H9 (cell line): ENCODE results near the gene MAP3K7CL. TPM values are rescaled to one million over a fixed set of nuclear protein-coding genes. Genes with fewer than 3 reads are reported as not detected.

ENCODE experiments used
- DNase-seq: peaks from one replicate; pipeline ENCODE4 v3.0.0-alpha.2; 2017
- H2AFZ ChIP-seq: one replicate; pipeline ENCODE4 v1.6.1; 2013; ENCODE audit warnings: mild to moderate bottlenecking, low read length, control low read depth, moderate library complexity
- H2AK5ac ChIP-seq: 2 replicates; pipeline ENCODE4 v1.6.1; 2013; ENCODE audit warnings: low read length, control low read depth, mixed read lengths; ENCODE audit not compliant: insufficient read length
- H2BK120ac ChIP-seq: one replicate; pipeline ENCODE4 v1.6.1; 2013; ENCODE audit warnings: low read depth, mild to moderate bottlenecking, low read length, control low read depth, inconsistent platforms; ENCODE audit not compliant: poor library complexity, severe bottlenecking
- H2BK12ac ChIP-seq: 2 replicates; pipeline ENCODE4 v1.6.1; 2013; ENCODE audit warnings: low read length, control low read depth, mixed read lengths, low read depth; ENCODE audit not compliant: insufficient read length
- H2BK15ac ChIP-seq: 2 replicates; pipeline ENCODE4 v1.6.1; 2013; ENCODE audit warnings: low read depth, low read length, control low read depth
- H2BK20ac ChIP-seq: one replicate; pipeline ENCODE4 v1.6.1; 2013; ENCODE audit warnings: low read depth, mild to moderate bottlenecking, low read length, control low read depth, inconsistent platforms; ENCODE audit not compliant: poor library complexity, severe bottlenecking
- H2BK5ac ChIP-seq: 2 replicates; pipeline ENCODE4 v1.6.1; 2013; ENCODE audit warnings: low read length, control low read depth, mixed read lengths; ENCODE audit not compliant: insufficient read length
- H3K14ac ChIP-seq: 2 replicates; pipeline ENCODE4 v1.6.1; 2013; ENCODE audit warnings: low read length, control low read depth; ENCODE audit not compliant: insufficient read depth
- H3K18ac ChIP-seq: 2 replicates; pipeline ENCODE4 v1.6.1; 2013; ENCODE audit warnings: low read depth, mild to moderate bottlenecking, mixed read lengths, low read length, control low read depth; ENCODE audit not compliant: insufficient read length
- H3K23ac ChIP-seq: 2 replicates; pipeline ENCODE4 v1.6.1; 2013; ENCODE audit warnings: low read length, control low read depth, mixed read lengths, low read depth; ENCODE audit not compliant: insufficient read length
- H3K23me2 ChIP-seq: 2 replicates; pipeline ENCODE4 v1.6.1; 2013; ENCODE audit warnings: low read depth, mild to moderate bottlenecking, mixed read lengths, low read length, control low read depth; ENCODE audit not compliant: insufficient read length, poor library complexity, severe bottlenecking
- H3K27ac ChIP-seq: 2 replicates; pipeline ENCODE4 v1.5.1; 2013; ENCODE audit warnings: low read length, control low read depth, mixed read lengths, low read depth; ENCODE audit not compliant: insufficient read length
- H3K27me3 ChIP-seq: 2 replicates; pipeline ENCODE4 v1.6.1; 2013; ENCODE audit warnings: low read length, control low read depth, inconsistent platforms; ENCODE audit not compliant: insufficient read depth
- H3K4ac ChIP-seq: 2 replicates; pipeline ENCODE4 v1.6.1; 2013; ENCODE audit warnings: low read depth, mild to moderate bottlenecking, control low read depth, inconsistent platforms, low read length, moderate library complexity
- H3K4me1 ChIP-seq: 2 replicates; pipeline ENCODE4 v1.6.1; 2013; ENCODE audit warnings: low read length, control low read depth, inconsistent platforms; ENCODE audit not compliant: insufficient read depth
- H3K4me2 ChIP-seq: 2 replicates; pipeline ENCODE4 v1.6.1; 2013; ENCODE audit warnings: low read length, control low read depth, mixed read lengths; ENCODE audit not compliant: insufficient read length, insufficient read depth
- H3K56ac ChIP-seq: 2 replicates; pipeline ENCODE4 v1.6.1; 2013; ENCODE audit warnings: low read depth, mild to moderate bottlenecking, mixed read lengths, low read length, control low read depth; ENCODE audit not compliant: insufficient read length
- H3K79me1 ChIP-seq: 2 replicates; pipeline ENCODE4 v1.6.1; 2013; ENCODE audit warnings: low read depth, mild to moderate bottlenecking, moderate library complexity, low read length, control low read depth, inconsistent platforms; ENCODE audit not compliant: insufficient read depth, poor library complexity, severe bottlenecking
- H3K79me2 ChIP-seq: 2 replicates; pipeline ENCODE4 v1.6.1; 2013; ENCODE audit warnings: low read length, control low read depth, inconsistent platforms; ENCODE audit not compliant: insufficient read depth
- H3K9ac ChIP-seq: 2 replicates; pipeline ENCODE4 v1.6.1; 2013; ENCODE audit warnings: low read length, control low read depth, mixed read lengths; ENCODE audit not compliant: insufficient read length; ENCODE audit errors: extremely low read depth
- H3K9me3 ChIP-seq: one replicate; pipeline ENCODE4 v1.6.1; 2013; ENCODE audit warnings: low read depth, low read length, inconsistent platforms; ENCODE audit not compliant: control insufficient read depth
- H3T11ph ChIP-seq: one replicate; pipeline ENCODE4 v1.6.1; 2013; ENCODE audit warnings: mild to moderate bottlenecking, low read length, control low read depth, inconsistent platforms
- H4K20me1 ChIP-seq: one replicate; pipeline ENCODE4 v1.6.1; 2013; ENCODE audit not compliant: control insufficient read depth, insufficient read length, insufficient read depth
- H4K5ac ChIP-seq: 2 replicates; pipeline ENCODE4 v1.6.1; 2013; ENCODE audit warnings: low read depth, mild to moderate bottlenecking, mixed read lengths, low read length, control low read depth; ENCODE audit not compliant: insufficient read length
- H4K8ac ChIP-seq: replicated peaks from 2 replicates; pipeline ENCODE4 v1.6.1; 2013; ENCODE audit warnings: low read length, control low read depth, mixed read lengths, low read depth; ENCODE audit not compliant: insufficient read length
- H4K91ac ChIP-seq: 2 replicates; pipeline ENCODE4 v1.6.1; 2013; ENCODE audit warnings: low read depth, mild to moderate bottlenecking, moderate library complexity, mixed read lengths, low read length, control low read depth; ENCODE audit not compliant: insufficient read length
- H3K27ac Mint-ChIP-seq, 3 experiments: 2 replicates in 2 of 3; 3 replicates in 1 of 3; pipeline ENCODE4 v1.8.0; 2020 to 2021; ENCODE audit warnings: mixed read lengths in 3 of 3, mild to moderate bottlenecking in 1 of 3, moderate library complexity in 1 of 3
- H3K27me3 Mint-ChIP-seq: 2 replicates; pipeline ENCODE4 v1.8.0; 2021; ENCODE audit warnings: low read depth, mild to moderate bottlenecking, moderate library complexity, mixed read lengths
- H3K36me3 Mint-ChIP-seq, 3 experiments: 2 replicates in 2 of 3; 3 replicates in 1 of 3; pipeline ENCODE4 v1.8.0; 2020 to 2021; ENCODE audit warnings: low read depth in 3 of 3, mixed read lengths in 3 of 3; ENCODE audit not compliant: insufficient read depth in 1 of 3
- H3K4me1 Mint-ChIP-seq, 2 experiments: 2 replicates each; pipeline ENCODE4 v1.8.0; 2020; ENCODE audit warnings: mixed read lengths in 2 of 2
- H3K4me3 Mint-ChIP-seq, 2 experiments: 2 replicates in 1 of 2; 3 replicates in 1 of 2; pipeline ENCODE4 v1.8.0; 2020 to 2021; ENCODE audit warnings: mild to moderate bottlenecking in 2 of 2, mixed read lengths in 2 of 2, moderate library complexity in 1 of 2
- H3K9me3 Mint-ChIP-seq, 2 experiments: 2 replicates in 1 of 2; 3 replicates in 1 of 2; pipeline ENCODE4 v1.8.0; 2020; ENCODE audit warnings: mild to moderate bottlenecking in 2 of 2, mixed read lengths in 2 of 2, moderate library complexity in 1 of 2
- whole genome bisulfite sequencing: extraction: QIAGEN DNeasy Blood & Tissue Kit; methylation state at CpG from one replicate; pipeline ENCODE4 v1.1.7; 2013; ENCODE audit warnings: missing lambda C conversion rate, low lambda C conversion rate, mixed read lengths; ENCODE audit not compliant: insufficient read length; ENCODE audit errors: extremely low coverage; 5-methylcytosine and 5-hydroxymethylcytosine counted together
- total RNA-seq: library from RNA; stranded (reverse); gene quantifications from 2 replicates; pipeline ENCODE4 v1.2.1, GENCODE V29; 2021
- TF ChIP-seq, protein P1 (sequence below): fragments of 200-600 bp; sonication (generic); conservative IDR thresholded peaks from 3 replicates; pipeline ENCODE4 v1.8.0; 2021; ENCODE audit warnings: antibody characterized with exemption, mild to moderate bottlenecking

MAP3K7CL gene
- total RNA-seq, 1 experiment from 2014 or later, result not detected

GRCh38 chr21:29196670-29197191 lies 66.3 kb downstream of the MAP3K7CL start:
- H3K18ac ChIP-seq, result no peak overlapping the region
- peaks cover 10 to 20% (median 18%) of the 10 kb centered on the region in 3 experiments for H3K36me3 Mint-ChIP-seq
- no peak overlapping the region for H3K4me2 ChIP-seq
- H2BK120ac ChIP-seq, result no peak overlapping the region
- no peak overlapping the region for H2AFZ ChIP-seq
- no peaks in the 10 kb centered on the region; the same call in 1 of the 2 replicates for H3K4me1 ChIP-seq
- H2BK12ac ChIP-seq, result no peak overlapping the region
- no peak overlapping the region for H2BK15ac ChIP-seq
- no peak for DNase-seq
- H3K23me2 ChIP-seq, result no peaks in the 10 kb centered on the region
- TF ChIP-seq, protein P1, sequence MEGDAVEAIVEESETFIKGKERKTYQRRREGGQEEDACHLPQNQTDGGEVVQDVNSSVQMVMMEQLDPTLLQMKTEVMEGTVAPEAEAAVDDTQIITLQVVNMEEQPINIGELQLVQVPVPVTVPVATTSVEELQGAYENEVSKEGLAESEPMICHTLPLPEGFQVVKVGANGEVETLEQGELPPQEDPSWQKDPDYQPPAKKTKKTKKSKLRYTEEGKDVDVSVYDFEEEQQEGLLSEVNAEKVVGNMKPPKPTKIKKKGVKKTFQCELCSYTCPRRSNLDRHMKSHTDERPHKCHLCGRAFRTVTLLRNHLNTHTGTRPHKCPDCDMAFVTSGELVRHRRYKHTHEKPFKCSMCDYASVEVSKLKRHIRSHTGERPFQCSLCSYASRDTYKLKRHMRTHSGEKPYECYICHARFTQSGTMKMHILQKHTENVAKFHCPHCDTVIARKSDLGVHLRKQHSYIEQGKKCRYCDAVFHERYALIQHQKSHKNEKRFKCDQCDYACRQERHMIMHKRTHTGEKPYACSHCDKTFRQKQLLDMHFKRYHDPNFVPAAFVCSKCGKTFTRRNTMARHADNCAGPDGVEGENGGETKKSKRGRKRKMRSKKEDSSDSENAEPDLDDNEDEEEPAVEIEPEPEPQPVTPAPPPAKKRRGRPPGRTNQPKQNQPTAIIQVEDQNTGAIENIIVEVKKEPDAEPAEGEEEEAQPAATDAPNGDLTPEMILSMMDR, result no peak
- no peak overlapping the region for H3K4ac ChIP-seq
- H3K14ac ChIP-seq, result no peak overlapping the region
- H3K9ac ChIP-seq, result no peak overlapping the region
- H3K9me3 Mint-ChIP-seq, result peaks cover 9 to 24% of the 10 kb centered on the region in 2 experiments
- no CpG with 5 or more reads among the region's 5 CpGs for WGBS
- H3K27me3 ChIP-seq, result no peaks in the 10 kb centered on the region
- no peak overlapping the region for H3K23ac ChIP-seq
- no peaks in the 10 kb centered on the region for H3K79me2 ChIP-seq
- no peak overlapping the region for H3K56ac ChIP-seq
- peaks cover 19 to 30% of the 10 kb centered on the region in 2 experiments for H3K4me1 Mint-ChIP-seq
- no peak overlapping the region for H4K8ac ChIP-seq
- no peaks in the 10 kb centered on the region for H3K9me3 ChIP-seq
- H3K4me3 Mint-ChIP-seq, result no peak overlapping the region
- no peak overlapping the region for H4K91ac ChIP-seq
- no peaks in the 10 kb centered on the region for H3K27me3 Mint-ChIP-seq
- no peak overlapping the region for H2BK5ac ChIP-seq
- H3K79me1 ChIP-seq, result no peaks in the 10 kb centered on the region
- no peak overlapping the region for H3K27ac Mint-ChIP-seq
- no peak overlapping the region for H3K27ac ChIP-seq
- no peak overlapping the region for H2BK20ac ChIP-seq
- H4K20me1 ChIP-seq, result no peaks in the 10 kb centered on the region
- no peak overlapping the region for H4K5ac ChIP-seq
- no peak overlapping the region for H2AK5ac ChIP-seq
- no peak overlapping the region for H3T11ph ChIP-seq
